GM19372 (cell line): ENCODE results near the gene MPIG6B.

ENCODE experiments used
- ATAC-seq: cut with Tn5 transposase; IDR thresholded peaks from one replicate; pipeline ENCODE4 v1.9.1; 2021; ENCODE audit warnings: mild to moderate bottlenecking, low read depth, moderate library complexity; ENCODE audit not compliant: unreplicated experiment

The MPIG6B gene

GRCh38 chr6:31736768-31737314 lies 13.7 kb downstream of the MPIG6B start:
- ATAC-seq: no peak

- no peak for ATAC-seq
Measured at GRCh38 chr6:31737315-31737990, 14.3 kb downstream of the MPIG6B start.

GRCh38 chr6:31737991-31738979 lies 15.1 kb downstream of the MPIG6B start:
- ATAC-seq: no peak

GRCh38 chr6:31739639-31740396 lies 16.6 kb downstream of the MPIG6B start, which contains the start of gene MSH5:
Gene MSH5, plus strand, starts transcription at chr6:31740005. Its CDS starts 462 bp downstream, at chr6:31740467.
- ATAC-seq: peak; percentile 77

GRCh38 chr6:31740397-31741223 lies 17.4 kb downstream of the MPIG6B start:
- ATAC-seq: no peak

- ATAC-seq: no peak
Measured at GRCh38 chr6:31741815-31742214, 18.6 kb downstream of the MPIG6B start.

- ATAC-seq: no peak
Measured at GRCh38 chr6:31742894-31743293, 19.7 kb downstream of the MPIG6B start.

GRCh38 chr6:31744422-31744821 lies 21.2 kb downstream of the MPIG6B start:
- no peak for ATAC-seq

GRCh38 chr6:31749301-31750036 lies 26.3 kb downstream of the MPIG6B start:
- ATAC-seq: no peak

- ATAC-seq: no peak
Measured at GRCh38 chr6:31750411-31751022, 27.3 kb downstream of the MPIG6B start.

- ATAC-seq: no peak
Measured at GRCh38 chr6:31752739-31753319, 29.7 kb downstream of the MPIG6B start.

GRCh38 chr6:31758281-31758680 lies 35.1 kb downstream of the MPIG6B start:
- no peak for ATAC-seq

- no peak for ATAC-seq
Measured at GRCh38 chr6:31760790-31761189, 37.6 kb downstream of the MPIG6B start.

- no peak for ATAC-seq
Measured at GRCh38 chr6:31761343-31761742, 38.2 kb downstream of the MPIG6B start.

GRCh38 chr6:31762356-31762755 lies 39.2 kb downstream of the MPIG6B start, which contains the start of gene SAPCD1:
Gene SAPCD1, plus strand, starts transcription at chr6:31762656. Its CDS starts 399 bp downstream, at chr6:31763055.
- ATAC-seq: no peak

GRCh38 chr6:31762878-31763618 lies 39.9 kb downstream of the MPIG6B start:
- ATAC-seq: no peak

GRCh38 chr6:31763619-31763940 lies 40.4 kb downstream of the MPIG6B start:
- no peak for ATAC-seq
